SJCRH30 (cell line): ENCODE results near the gene ZNF775. TPM values are rescaled to one million over a fixed set of nuclear protein-coding genes. Genes with fewer than 3 reads are reported as not detected.

Source experiments
- DNase-seq, 2 experiments: peaks; one replicate each; pipeline ENCODE4 v3.0.0-alpha.2; 2015 to 2020
- H3K27ac ChIP-seq: fragments of 250-450 bp; sonication (Bioruptor Pico); 2 replicates; pipeline ENCODE4 v1.5.1; 2020; ENCODE audit warnings: mild to moderate bottlenecking, moderate library complexity
- H3K27me3 ChIP-seq: fragments of 250-450 bp; sonication (Bioruptor Pico); 2 replicates; pipeline ENCODE4 v1.5.1; 2020; ENCODE audit warnings: mild to moderate bottlenecking, moderate library complexity
- H3K36me3 ChIP-seq: fragments of 250-450 bp; sonication (Bioruptor Pico); 2 replicates; pipeline ENCODE4 v1.5.1; 2020; ENCODE audit warnings: mild to moderate bottlenecking, moderate library complexity
- H3K4me1 ChIP-seq: fragments of 250-450 bp; sonication (Bioruptor Pico); 2 replicates; pipeline ENCODE4 v1.5.1; 2020; ENCODE audit warnings: mild to moderate bottlenecking, moderate library complexity
- H3K4me3 ChIP-seq: fragments of 250-450 bp; sonication (Bioruptor Pico); 2 replicates; pipeline ENCODE4 v1.5.1; 2020; ENCODE audit warnings: mild to moderate bottlenecking, moderate library complexity
- H3K9me3 ChIP-seq: fragments of 250-450 bp; sonication (Bioruptor Pico); replicated peaks from 2 replicates; pipeline ENCODE4 v1.5.1; 2020; ENCODE audit warnings: mild to moderate bottlenecking, moderate library complexity
- total RNA-seq: library from RNA; depleted of rRNA; stranded (reverse); fragments of >200 nt; shearing (Covaris generic); gene quantifications from 2 replicates; pipeline ENCODE4 v1.2.3, GENCODE V29; 2014; rRNA removed

The ZNF775 gene
- total RNA-seq: 8.1 and 9.5 TPM in 2 replicates

- Histone ChIP-seq H3K4me1 (peaks cover 43% of the 10 kb centered on the region), H3K36me3 (peaks cover 11% of the 10 kb centered on the region), H3K27ac (peak within 1 kb of the TSS; percentile 94), H3K9me3 (no peaks in the 10 kb centered on the region), H3K4me3 (peak within 1 kb of the TSS; percentile 62), H3K27me3 (no peaks in the 10 kb centered on the region)
- peak; percentile 97 to 98 for DNase-seq
These were observed at the start of gene ZNF775 for GRCh38 chr7:150378853-150379440. ZNF775 (plus strand) TSS chr7:150379330; CDS start chr7:150388471, 9,141 bp downstream.

- peak; percentile 91 to 92 for DNase-seq
- H3K27ac ChIP-seq: peak overlapping the region; percentile 48
- no peaks in the 10 kb centered on the region for H3K36me3 ChIP-seq
- no peak overlapping the region for H3K4me3 ChIP-seq
- H3K9me3 ChIP-seq: no peaks in the 10 kb centered on the region
- no peaks in the 10 kb centered on the region for H3K27me3 ChIP-seq
- H3K4me1 ChIP-seq: peaks cover 21% of the 10 kb centered on the region
These were observed 49.6 kb upstream of the ZNF775 start for GRCh38 chr7:150329331-150330120.

- H3K4me1 ChIP-seq: peaks cover 17% of the 10 kb centered on the region
- no peak overlapping the region for H3K4me3 ChIP-seq
- no peaks in the 10 kb centered on the region for H3K9me3 ChIP-seq
- H3K27me3 ChIP-seq: no peaks in the 10 kb centered on the region
- no peak for DNase-seq
- no peaks in the 10 kb centered on the region for H3K36me3 ChIP-seq
- H3K27ac ChIP-seq: peak overlapping the region; percentile 48
These were observed 48.8 kb upstream of the ZNF775 start for GRCh38 chr7:150330211-150330885.

- no peak for DNase-seq
- H3K9me3 ChIP-seq: no peaks in the 10 kb centered on the region
- no peak overlapping the region for H3K27ac ChIP-seq
- H3K4me1 ChIP-seq: peaks cover 25% of the 10 kb centered on the region
- H3K4me3 ChIP-seq: no peak overlapping the region
- H3K27me3 ChIP-seq: no peaks in the 10 kb centered on the region
- no peaks in the 10 kb centered on the region for H3K36me3 ChIP-seq
These were observed 46.1 kb upstream of the ZNF775 start for GRCh38 chr7:150332852-150333635.

GRCh38 chr7:150333659-150334058, 45.5 kb upstream of the ZNF775 start:
- no peak for DNase-seq
- H3K27me3 ChIP-seq: no peaks in the 10 kb centered on the region
- no peaks in the 10 kb centered on the region for H3K9me3 ChIP-seq
- H3K4me1 ChIP-seq: peaks cover 28% of the 10 kb centered on the region
- no peak overlapping the region for H3K27ac ChIP-seq
- H3K4me3 ChIP-seq: no peak overlapping the region
- no peaks in the 10 kb centered on the region for H3K36me3 ChIP-seq

GRCh38 chr7:150334108-150334507, 45.0 kb upstream of the ZNF775 start:
- no peak overlapping the region for H3K27ac ChIP-seq
- H3K36me3 ChIP-seq: no peaks in the 10 kb centered on the region
- H3K9me3 ChIP-seq: no peaks in the 10 kb centered on the region
- H3K4me1 ChIP-seq: peaks cover 25% of the 10 kb centered on the region
- H3K4me3 ChIP-seq: no peak overlapping the region
- H3K27me3 ChIP-seq: no peaks in the 10 kb centered on the region
- no peak for DNase-seq

GRCh38 chr7:150335108-150335773, 43.9 kb upstream of the ZNF775 start:
- Histone ChIP-seq H3K27ac (no peak overlapping the region), H3K4me1 (peaks cover 25% of the 10 kb centered on the region), H3K36me3 (no peaks in the 10 kb centered on the region), H3K27me3 (no peaks in the 10 kb centered on the region), H3K4me3 (no peak overlapping the region), H3K9me3 (no peaks in the 10 kb centered on the region)
- DNase-seq: no peak

GRCh38 chr7:150335774-150336112, 43.4 kb upstream of the ZNF775 start:
- no peak overlapping the region for H3K4me3 ChIP-seq
- no peaks in the 10 kb centered on the region for H3K36me3 ChIP-seq
- DNase-seq: no peak
- H3K9me3 ChIP-seq: no peaks in the 10 kb centered on the region
- peaks cover 25% of the 10 kb centered on the region for H3K4me1 ChIP-seq
- no peak overlapping the region for H3K27ac ChIP-seq
- no peaks in the 10 kb centered on the region for H3K27me3 ChIP-seq

GRCh38 chr7:150336746-150337145, 42.4 kb upstream of the ZNF775 start:
- no peaks in the 10 kb centered on the region for H3K27me3 ChIP-seq
- no peak overlapping the region for H3K4me3 ChIP-seq
- H3K4me1 ChIP-seq: peaks cover 25% of the 10 kb centered on the region
- DNase-seq: no peak
- no peaks in the 10 kb centered on the region for H3K9me3 ChIP-seq
- no peak overlapping the region for H3K27ac ChIP-seq
- H3K36me3 ChIP-seq: no peaks in the 10 kb centered on the region

GRCh38 chr7:150337179-150337578, 42.0 kb upstream of the ZNF775 start:
- DNase-seq: no peak
- H3K4me1 ChIP-seq: peaks cover 25% of the 10 kb centered on the region

GRCh38 chr7:150337659-150338081, 41.5 kb upstream of the ZNF775 start:
- Histone ChIP-seq H3K36me3 (no peaks in the 10 kb centered on the region), H3K27me3 (no peaks in the 10 kb centered on the region), H3K27ac (no peak overlapping the region; the same call in 1 of the 2 replicates), H3K4me3 (no peak overlapping the region), H3K9me3 (no peaks in the 10 kb centered on the region), H3K4me1 (peaks cover 25% of the 10 kb centered on the region)
- peak; percentile 72 to 81 for DNase-seq

More at GRCh38 chr7:150337179-150337578, 42.0 kb upstream of the ZNF775 start:
- Histone ChIP-seq H3K9me3 (no peaks in the 10 kb centered on the region), H3K4me3 (no peak overlapping the region), H3K27ac (no peak overlapping the region), H3K36me3 (no peaks in the 10 kb centered on the region), H3K27me3 (no peaks in the 10 kb centered on the region)

- H3K4me1 ChIP-seq: peaks cover 25% of the 10 kb centered on the region
- H3K36me3 ChIP-seq: no peaks in the 10 kb centered on the region
- no peaks in the 10 kb centered on the region; the same call in 1 of the 2 replicates for H3K9me3 ChIP-seq
- no peak overlapping the region; the same call in 1 of the 2 replicates for H3K27ac ChIP-seq
- H3K27me3 ChIP-seq: no peaks in the 10 kb centered on the region
- DNase-seq: no peak
- no peak overlapping the region for H3K4me3 ChIP-seq
These were observed 40.8 kb upstream of the ZNF775 start for GRCh38 chr7:150338166-150338829.

GRCh38 chr7:150339409-150339809, 39.7 kb upstream of the ZNF775 start:
- Histone ChIP-seq H3K4me3 (peak overlapping the region; percentile 79), H3K27ac (no peak overlapping the region), H3K9me3 (peaks cover 9% of the 10 kb centered on the region), H3K4me1 (peaks cover 25% of the 10 kb centered on the region), H3K27me3 (no peaks in the 10 kb centered on the region), H3K36me3 (no peaks in the 10 kb centered on the region)
- no peak for DNase-seq
